Keratinocyte (primary cell): Measurements from ENCODE around the gene GPR146. TPM values are rescaled to one million over a fixed set of nuclear protein-coding genes. Genes with fewer than 3 reads are reported as not detected.

Source experiments
- DNase-seq: peaks from one replicate; pipeline ENCODE4 v3.0.0-alpha.2; 2011; ENCODE audit warnings: low read depth, missing footprints, low spot score
- FAIRE-seq: peaks from 2 replicates; lab custom pipeline; 2011; peaks lifted over from hg19 to GRCh38; lab: Jason Lieb, UNC
- H2AFZ ChIP-seq: 2 replicates; pipeline ENCODE4 v1.6.0; 2012; ENCODE audit warnings: low read length, control low read depth, inconsistent platforms; ENCODE audit not compliant: control insufficient read depth
- H3K27ac ChIP-seq: 2 replicates; pipeline ENCODE4 v1.5.1; 2011; ENCODE audit warnings: low read length; ENCODE audit not compliant: control insufficient read depth, insufficient read depth
- H3K27me3 ChIP-seq: 3 replicates; pipeline ENCODE4 v1.6.0; 2011; ENCODE audit warnings: low read length; ENCODE audit not compliant: control insufficient read depth, insufficient read depth; ENCODE audit errors: extremely low read depth
- H3K36me3 ChIP-seq, 2 experiments: 2 replicates in 1 of 2; 3 replicates in 1 of 2; pipeline ENCODE4 v1.5.1; 2011; ENCODE audit warnings: low read length in 2 of 2, mild to moderate bottlenecking in 1 of 2; ENCODE audit not compliant: control insufficient read depth in 2 of 2, insufficient read depth in 2 of 2; ENCODE audit errors: extremely low read depth in 1 of 2
- H3K4me1 ChIP-seq: 3 replicates; pipeline ENCODE4 v1.5.1; 2011; ENCODE audit warnings: low read length; ENCODE audit not compliant: control insufficient read depth, insufficient read depth; ENCODE audit errors: extremely low read depth
- H3K4me2 ChIP-seq: 3 replicates; pipeline ENCODE4 v1.6.0; 2011; ENCODE audit warnings: low read depth, low read length; ENCODE audit not compliant: control insufficient read depth, insufficient read depth; ENCODE audit errors: extremely low read depth
- H3K4me3 ChIP-seq, 3 experiments: fragments of 200-600 bp in 1 of 3; sonication (generic) in 1 of 3; 2 replicates in 2 of 3; 3 replicates in 1 of 3; pipeline ENCODE4 v1.5.1; 2011 to 2016; ENCODE audit warnings: low read length in 3 of 3, mild to moderate bottlenecking in 3 of 3, control low read depth in 2 of 3, inconsistent platforms in 1 of 3, low read depth in 1 of 3, mixed read lengths in 1 of 3, mixed run types in 1 of 3, moderate library complexity in 1 of 3; ENCODE audit not compliant: control insufficient read depth in 2 of 3, insufficient read depth in 2 of 3; ENCODE audit errors: extremely low read depth in 1 of 3
- H3K79me2 ChIP-seq: 2 replicates; pipeline ENCODE4 v1.6.0; 2012; ENCODE audit warnings: low read length; ENCODE audit not compliant: control insufficient read depth, insufficient read depth
- H3K9ac ChIP-seq: 3 replicates; pipeline ENCODE4 v1.6.0; 2011; ENCODE audit warnings: low read length; ENCODE audit not compliant: control insufficient read depth, insufficient read depth; ENCODE audit errors: extremely low read depth
- H3K9me1 ChIP-seq: 3 replicates; pipeline ENCODE4 v1.6.0; 2011; ENCODE audit warnings: low read length; ENCODE audit not compliant: control insufficient read depth, insufficient read depth; ENCODE audit errors: extremely low read depth
- H3K9me3 ChIP-seq: 2 replicates; pipeline ENCODE4 v1.5.1; 2012; ENCODE audit warnings: low read depth, low read length; ENCODE audit not compliant: control insufficient read depth
- H4K20me1 ChIP-seq: 3 replicates; pipeline ENCODE4 v1.6.0; 2011; ENCODE audit warnings: low read length; ENCODE audit not compliant: control insufficient read depth, insufficient read depth; ENCODE audit errors: extremely low read depth
- EZH2 ChIP-seq: IDR thresholded peaks from one replicate; pipeline ENCODE4 v1.6.1; 2012; ENCODE audit warnings: inconsistent platforms, mild to moderate bottlenecking, low read length, moderate library complexity
- dilution Hi-C: fragments of 300-500 bp; cut with MboI; formaldehyde crosslinking; loops from one replicate; pipeline ENCODE4 v1.7.0; 2020; ENCODE audit warnings: low sequenced_read_pairs; ENCODE audit not compliant: extremely low pct_ligation_motif_present
- polyA plus RNA-seq, 5 experiments: library from polyadenylated mRNA; depleted of rRNA in 3 of 5; stranded (reverse) in 3 of 5; stranded (forward) in 1 of 5; unstranded in 1 of 5; fragments of >200 nt; gene quantifications; 1 replicate in 1 of 5; 2 replicates in 3 of 5; 3 replicates in 1 of 5; pipeline versions ENCODE4 v1.2.1 to v1.2.3, GENCODE V29; 2011 to 2012; ENCODE audit warnings: missing spikeins in 2 of 5, low read depth in 1 of 5, low replicate concordance in 1 of 5
- TF ChIP-seq, protein P1 (sequence below), 3 experiments: IDR thresholded peaks in 1 of 3; conservative IDR thresholded peaks in 1 of 3; optimal IDR thresholded peaks in 1 of 3; 2 replicates in 2 of 3; 3 replicates in 1 of 3; pipeline versions ENCODE3 to v1.5.1; 2011; ENCODE audit warnings: low read length in 3 of 3, mild to moderate bottlenecking in 3 of 3, moderate library complexity in 2 of 3, control low read depth in 1 of 3, inconsistent platforms in 1 of 3; ENCODE audit not compliant: insufficient read depth in 2 of 3; ENCODE audit errors: extremely low read depth in 1 of 3

The GPR146 gene
- polyA plus RNA-seq, 1 donor (not counting 4 experiments of a cell fraction or from before 2014, with no cell fraction given), result 0.13 TPM

DNA sequence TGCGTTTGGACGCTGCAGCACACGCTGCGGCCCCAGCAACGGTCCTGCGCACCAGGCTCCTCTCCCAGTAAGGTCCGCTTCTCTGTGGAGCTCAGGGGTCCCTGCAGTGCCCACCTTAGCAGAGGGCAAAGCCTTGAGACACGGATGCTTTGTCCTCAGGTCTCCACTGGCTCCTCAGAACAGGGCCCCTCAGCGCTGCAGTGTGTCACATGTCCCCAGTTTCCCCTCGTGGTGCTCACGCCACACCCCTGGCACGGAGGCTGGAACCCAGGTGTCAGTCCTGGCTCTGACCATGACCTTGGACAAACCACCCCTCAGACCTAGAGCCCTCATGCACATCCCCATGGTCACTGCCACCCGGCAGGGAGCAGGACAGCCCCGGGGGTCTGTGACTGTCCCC lies 23.7 kb downstream of the GPR146 start:
- Histone ChIP-seq H4K20me1 (peaks cover 7% of the 10 kb centered on the region), H3K79me2 (peaks cover 11% of the 10 kb centered on the region), H3K9me3 (peaks cover 5% of the 10 kb centered on the region), H3K27me3 (no peaks in the 10 kb centered on the region), H2AFZ (no peak overlapping the region), H3K36me3 (peaks cover 0 to under 1% of the 10 kb centered on the region in 2 experiments), H3K4me1 (peaks cover 17% of the 10 kb centered on the region), H3K27ac (no peak overlapping the region), H3K9ac (no peak overlapping the region), H3K9me1 (no peaks in the 10 kb centered on the region), H3K4me3 (no peak overlapping the region), H3K4me2 (no peak overlapping the region)
- TF ChIP-seq, protein P1, sequence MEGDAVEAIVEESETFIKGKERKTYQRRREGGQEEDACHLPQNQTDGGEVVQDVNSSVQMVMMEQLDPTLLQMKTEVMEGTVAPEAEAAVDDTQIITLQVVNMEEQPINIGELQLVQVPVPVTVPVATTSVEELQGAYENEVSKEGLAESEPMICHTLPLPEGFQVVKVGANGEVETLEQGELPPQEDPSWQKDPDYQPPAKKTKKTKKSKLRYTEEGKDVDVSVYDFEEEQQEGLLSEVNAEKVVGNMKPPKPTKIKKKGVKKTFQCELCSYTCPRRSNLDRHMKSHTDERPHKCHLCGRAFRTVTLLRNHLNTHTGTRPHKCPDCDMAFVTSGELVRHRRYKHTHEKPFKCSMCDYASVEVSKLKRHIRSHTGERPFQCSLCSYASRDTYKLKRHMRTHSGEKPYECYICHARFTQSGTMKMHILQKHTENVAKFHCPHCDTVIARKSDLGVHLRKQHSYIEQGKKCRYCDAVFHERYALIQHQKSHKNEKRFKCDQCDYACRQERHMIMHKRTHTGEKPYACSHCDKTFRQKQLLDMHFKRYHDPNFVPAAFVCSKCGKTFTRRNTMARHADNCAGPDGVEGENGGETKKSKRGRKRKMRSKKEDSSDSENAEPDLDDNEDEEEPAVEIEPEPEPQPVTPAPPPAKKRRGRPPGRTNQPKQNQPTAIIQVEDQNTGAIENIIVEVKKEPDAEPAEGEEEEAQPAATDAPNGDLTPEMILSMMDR (optimal IDR thresholded peaks at IDR 0.05 in 1 of 3, IDR thresholded peaks at IDR 0.05 in 1 of 3, conservative IDR thresholded peaks at IDR 0.05 in 1 of 3; ENCODE audit: extremely low read depth in 1 of 3, insufficient read depth in 2 of 3, low read length in 3 of 3), result no peak
- TF ChIP-seq EZH2, result no peak
- no peak for FAIRE-seq
- dilution Hi-C loops, result no loop called here
- no peak for DNase-seq

DNA sequence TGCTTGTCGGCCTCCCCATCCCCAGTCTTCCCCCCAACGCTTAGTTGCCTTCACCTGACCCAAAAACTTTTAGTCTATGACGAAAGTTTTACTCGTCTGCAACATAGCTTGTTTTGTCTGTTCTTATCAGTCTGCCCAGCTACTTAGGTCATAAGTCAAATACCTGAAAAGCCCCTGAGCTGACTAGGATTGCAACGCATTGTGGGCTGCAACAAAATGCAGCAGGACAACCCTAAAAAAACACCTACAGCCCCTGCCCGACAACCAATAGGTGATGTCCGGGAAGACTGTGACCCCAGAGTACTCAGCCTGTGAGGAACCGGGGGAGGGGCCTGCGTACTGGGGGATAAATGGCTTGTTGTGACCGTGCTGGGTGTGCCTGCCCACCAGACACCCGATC lies 24.3 kb downstream of the GPR146 start:
- peaks cover 0 to 2% of the 10 kb centered on the region in 2 experiments for H3K36me3 ChIP-seq
- H3K4me2 ChIP-seq, result no peak overlapping the region
- FAIRE-seq, result no peak
- H3K27me3 ChIP-seq, result no peaks in the 10 kb centered on the region
- H3K9me3 ChIP-seq, result peaks cover 5% of the 10 kb centered on the region
- H2AFZ ChIP-seq, result no peak overlapping the region
- peaks cover 7% of the 10 kb centered on the region for H4K20me1 ChIP-seq
- H3K27ac ChIP-seq, result no peak overlapping the region
- no peaks in the 10 kb centered on the region for H3K9me1 ChIP-seq
- H3K4me1 ChIP-seq, result peaks cover 11% of the 10 kb centered on the region
- no peak overlapping the region for H3K4me3 ChIP-seq
- TF ChIP-seq EZH2, result no peak
- TF ChIP-seq, protein P1 (optimal IDR thresholded peaks at IDR 0.05 in 1 of 3, IDR thresholded peaks at IDR 0.05 in 1 of 3, conservative IDR thresholded peaks at IDR 0.05 in 1 of 3; ENCODE audit: extremely low read depth in 1 of 3, insufficient read depth in 2 of 3, low read length in 3 of 3), result no peak
- no peak for DNase-seq
- no peak overlapping the region for H3K9ac ChIP-seq
- H3K79me2 ChIP-seq, result peaks cover 11% of the 10 kb centered on the region
- dilution Hi-C loops, result no loop called here
